Endodermal cell (in vitro differentiated cells): ENCODE measurements around the gene RERE. TPM values are rescaled to one million over a fixed set of nuclear protein-coding genes. Genes with fewer than 3 reads are reported as not detected.

Experiments
- DNase-seq: peaks from one replicate; pipeline ENCODE4 v3.0.0-alpha.2; 2017
- H3K27ac ChIP-seq: 2 replicates; pipeline ENCODE4 v1.5.1; 2013; ENCODE audit warnings: mild to moderate bottlenecking, low read depth, low read length, moderate library complexity
- H3K27me3 ChIP-seq: 2 replicates; pipeline ENCODE4 v1.6.1; 2013; ENCODE audit warnings: mild to moderate bottlenecking, low read length, moderate library complexity; ENCODE audit not compliant: insufficient read depth, control insufficient read depth, poor library complexity, severe bottlenecking
- H3K36me3 ChIP-seq: 2 replicates; pipeline ENCODE4 v1.7.0; 2013; ENCODE audit warnings: mild to moderate bottlenecking, low read length, moderate library complexity; ENCODE audit not compliant: control insufficient read depth, insufficient read depth
- H3K4me1 ChIP-seq: one replicate; pipeline ENCODE4 v1.7.0; 2013; ENCODE audit warnings: low read length; ENCODE audit not compliant: control insufficient read depth, insufficient read depth
- H3K4me3 ChIP-seq: 2 replicates; pipeline ENCODE4 v1.5.1; 2013; ENCODE audit warnings: mild to moderate bottlenecking, low read length, moderate library complexity
- H3K9ac ChIP-seq: 2 replicates; pipeline ENCODE4 v1.6.1; 2013; ENCODE audit warnings: mild to moderate bottlenecking, low read length, moderate library complexity; ENCODE audit not compliant: poor library complexity, severe bottlenecking; ENCODE audit errors: extremely low read depth
- H3K9me3 ChIP-seq: 2 replicates; pipeline ENCODE4 v1.6.1; 2013; ENCODE audit warnings: mild to moderate bottlenecking, low read length, moderate library complexity; ENCODE audit not compliant: control insufficient read depth
- H3K27ac Mint-ChIP-seq: 2 replicates; pipeline ENCODE4 v1.8.0; 2020; ENCODE audit warnings: mixed read lengths
- H3K27me3 Mint-ChIP-seq: 2 replicates; pipeline ENCODE4 v1.8.0; 2021; ENCODE audit warnings: mild to moderate bottlenecking, mixed read lengths; ENCODE audit not compliant: insufficient read depth
- H3K36me3 Mint-ChIP-seq: 2 replicates; pipeline ENCODE4 v1.8.0; 2020; ENCODE audit warnings: low read depth, mixed read lengths
- H3K4me1 Mint-ChIP-seq: 2 replicates; pipeline ENCODE4 v1.8.0; 2020; ENCODE audit warnings: mixed read lengths
- H3K4me3 Mint-ChIP-seq: 2 replicates; pipeline ENCODE4 v1.8.0; 2020; ENCODE audit warnings: mild to moderate bottlenecking, moderate library complexity, mixed read lengths
- H3K9me3 Mint-ChIP-seq: 2 replicates; pipeline ENCODE4 v1.8.0; 2020; ENCODE audit warnings: mild to moderate bottlenecking, mixed read lengths
- WGBS, 2 experiments: methylation state at CpG; one replicate each; pipeline versions ENCODE4 v1.1.5 to v1.1.7; 2013; ENCODE audit warnings: missing lambda C conversion rate in 2 of 2, mixed read lengths in 1 of 2; ENCODE audit not compliant: insufficient coverage in 1 of 2, insufficient read length in 1 of 2; 5-methylcytosine and 5-hydroxymethylcytosine counted together
- total RNA-seq, 2 donors: library from RNA; stranded (reverse); fragmentation: NEBNext Ultra II Directional in 1 of 2; extraction: Animal tissue kit (Norgen Biotek cat#: 25700) in 1 of 2; gene quantifications; 2 replicates in 1 of 2; 3 replicates in 1 of 2; pipeline ENCODE4 v1.2.1, GENCODE V29; 2021
- TF ChIP-seq, protein P1 (sequence below): fragments of 200-600 bp; sonication (generic); conservative IDR thresholded peaks from 2 replicates; pipeline ENCODE4 v1.5.0; 2021; ENCODE audit warnings: antibody characterized with exemption, mild to moderate bottlenecking

The RERE gene
- total RNA-seq, 2 donors from 2014 or later = 159 to 179 TPM

DNA sequence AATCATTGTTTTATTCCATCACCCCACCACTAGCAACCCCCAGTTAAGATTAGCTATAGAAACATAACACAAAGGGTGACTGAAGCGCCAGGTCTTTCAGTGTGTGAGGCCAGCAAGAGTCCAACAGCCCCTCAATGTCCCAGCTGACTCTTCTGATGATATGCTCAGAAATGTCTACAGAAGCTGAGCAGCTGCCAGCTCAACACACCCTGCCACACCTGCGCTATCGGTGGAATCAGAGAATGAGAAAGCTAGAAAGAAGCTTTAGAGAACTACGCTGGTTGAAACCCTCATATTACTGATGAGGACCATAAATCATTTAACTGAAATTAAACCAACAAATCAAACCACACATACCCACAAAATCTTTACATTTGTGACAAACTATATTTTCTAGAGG lies 383.3 kb downstream of the RERE start:
- Histone ChIP-seq H3K27ac (no peak overlapping the region), H3K9ac (no peak overlapping the region), H3K4me1 (peaks cover 12% of the 10 kb centered on the region), H3K4me3 (no peak overlapping the region), H3K27me3 (no peaks in the 10 kb centered on the region), H3K9me3 (no peaks in the 10 kb centered on the region), H3K36me3 (peaks cover 14% of the 10 kb centered on the region)
- peaks cover 14% of the 10 kb centered on the region for H3K36me3 Mint-ChIP-seq
- no peaks in the 10 kb centered on the region for H3K9me3 Mint-ChIP-seq
- H3K27me3 Mint-ChIP-seq = no peaks in the 10 kb centered on the region
- no peak for DNase-seq
- H3K4me1 Mint-ChIP-seq = peaks cover 26% of the 10 kb centered on the region
- H3K27ac Mint-ChIP-seq = no peak overlapping the region
- TF ChIP-seq, protein P1, sequence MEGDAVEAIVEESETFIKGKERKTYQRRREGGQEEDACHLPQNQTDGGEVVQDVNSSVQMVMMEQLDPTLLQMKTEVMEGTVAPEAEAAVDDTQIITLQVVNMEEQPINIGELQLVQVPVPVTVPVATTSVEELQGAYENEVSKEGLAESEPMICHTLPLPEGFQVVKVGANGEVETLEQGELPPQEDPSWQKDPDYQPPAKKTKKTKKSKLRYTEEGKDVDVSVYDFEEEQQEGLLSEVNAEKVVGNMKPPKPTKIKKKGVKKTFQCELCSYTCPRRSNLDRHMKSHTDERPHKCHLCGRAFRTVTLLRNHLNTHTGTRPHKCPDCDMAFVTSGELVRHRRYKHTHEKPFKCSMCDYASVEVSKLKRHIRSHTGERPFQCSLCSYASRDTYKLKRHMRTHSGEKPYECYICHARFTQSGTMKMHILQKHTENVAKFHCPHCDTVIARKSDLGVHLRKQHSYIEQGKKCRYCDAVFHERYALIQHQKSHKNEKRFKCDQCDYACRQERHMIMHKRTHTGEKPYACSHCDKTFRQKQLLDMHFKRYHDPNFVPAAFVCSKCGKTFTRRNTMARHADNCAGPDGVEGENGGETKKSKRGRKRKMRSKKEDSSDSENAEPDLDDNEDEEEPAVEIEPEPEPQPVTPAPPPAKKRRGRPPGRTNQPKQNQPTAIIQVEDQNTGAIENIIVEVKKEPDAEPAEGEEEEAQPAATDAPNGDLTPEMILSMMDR = no peak
- 87 to 95% methylated on average over 3 to 4 of the region's 4 CpGs for WGBS, 2 experiments
- H3K4me3 Mint-ChIP-seq = no peak overlapping the region

DNA sequence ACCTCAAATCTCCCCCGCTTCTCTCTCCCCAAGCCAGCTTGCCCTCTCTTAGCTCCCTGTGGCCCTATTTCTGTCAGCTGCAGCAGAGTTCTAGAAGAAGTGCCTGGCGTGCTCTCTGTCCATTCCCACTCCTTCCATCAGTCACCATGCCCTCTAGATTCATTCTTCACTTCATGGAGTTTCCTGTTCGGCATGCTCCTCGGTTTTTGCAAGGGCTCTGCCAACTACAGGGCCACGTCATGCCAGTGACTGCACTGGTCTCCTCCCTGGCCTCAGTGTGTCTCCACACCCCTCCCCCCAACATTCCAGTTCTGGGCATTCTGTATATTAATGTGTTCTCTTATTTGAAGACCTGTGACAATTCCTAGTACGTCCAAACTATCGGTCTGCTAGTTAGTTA lies 385.7 kb downstream of the RERE start:
- Histone ChIP-seq H3K9ac (no peak overlapping the region), H3K36me3 (peaks cover 9% of the 10 kb centered on the region), H3K27ac (no peak overlapping the region), H3K9me3 (no peaks in the 10 kb centered on the region), H3K4me3 (no peak overlapping the region), H3K27me3 (no peaks in the 10 kb centered on the region), H3K4me1 (no peaks in the 10 kb centered on the region)
- TF ChIP-seq, protein P1 = no peak
- H3K27ac Mint-ChIP-seq = no peak overlapping the region
- no peak for DNase-seq
- WGBS, 2 experiments = 91 to 93% methylated on average over 6 to 7 of the region's 7 CpGs
- H3K9me3 Mint-ChIP-seq = no peaks in the 10 kb centered on the region
- H3K4me1 Mint-ChIP-seq = peaks cover 7% of the 10 kb centered on the region
- no peaks in the 10 kb centered on the region for H3K27me3 Mint-ChIP-seq
- H3K4me3 Mint-ChIP-seq = no peak overlapping the region
- peaks cover 14% of the 10 kb centered on the region for H3K36me3 Mint-ChIP-seq

DNA sequence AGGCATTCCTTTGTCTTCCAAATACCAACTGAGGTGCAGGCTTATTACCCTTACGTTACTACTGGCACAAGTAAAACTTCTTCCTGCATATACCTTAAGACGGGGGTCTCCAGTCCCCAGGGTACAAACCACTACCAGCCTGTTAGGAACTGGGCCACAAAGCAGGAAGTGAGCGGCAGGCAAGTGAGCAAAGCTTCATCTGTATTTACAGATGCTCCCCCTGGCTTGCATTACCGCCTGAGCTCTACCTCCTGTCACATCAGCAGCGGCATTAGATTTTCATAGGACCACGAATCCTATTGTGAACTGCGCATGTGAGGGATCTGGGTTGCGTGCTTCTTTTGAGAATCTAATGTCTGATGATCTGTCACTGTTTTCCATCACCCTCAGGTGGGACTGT lies 386.4 kb downstream of the RERE start:
- no peaks in the 10 kb centered on the region for H3K4me1 ChIP-seq
- peaks cover 9% of the 10 kb centered on the region for H3K36me3 ChIP-seq
- no peaks in the 10 kb centered on the region for H3K9me3 ChIP-seq
- no peak overlapping the region for H3K4me3 Mint-ChIP-seq
- no peaks in the 10 kb centered on the region for H3K27me3 Mint-ChIP-seq
- TF ChIP-seq, protein P1 = peak; percentile 58
- no peaks in the 10 kb centered on the region for H3K27me3 ChIP-seq
- no peak overlapping the region for H3K4me3 ChIP-seq
- peaks cover 10% of the 10 kb centered on the region for H3K4me1 Mint-ChIP-seq
- no peak overlapping the region for H3K27ac Mint-ChIP-seq
- no peak overlapping the region for H3K27ac ChIP-seq
- 91 to 92% methylated on average over 7 to 8 of the region's 8 CpGs for WGBS, 2 experiments
- peak; percentile 66 for DNase-seq
- H3K36me3 Mint-ChIP-seq = peaks cover 12% of the 10 kb centered on the region
- no peak overlapping the region for H3K9ac ChIP-seq
- no peaks in the 10 kb centered on the region for H3K9me3 Mint-ChIP-seq
